NCI-H1092 treated with DMSO at 0.1 percent for 48 hours (cell line): ENCODE results near the gene DYNLT1.
"Not testable (repeated sequence)": the region's sequence is repeated elsewhere in the genome, so short reads cannot be mapped to it uniquely, and the experiment has no call there.

ENCODE experiments used
- DNase-seq: peaks from one replicate; lab custom pipeline; 2025; lab: John Stamatoyannopoulos, UW

Gene DYNLT1

GRCh38 chr6:158644231-158645063, at the start of gene DYNLT1:
Gene DYNLT1, minus strand, starts transcription at chr6:158644743. Its CDS starts 35 bp downstream, at chr6:158644708.
- peak; percentile 92 for DNase-seq

GRCh38 chr6:158688860-158689259, 44.3 kb upstream of the DYNLT1 start:
- DNase-seq = no peak

- DNase-seq = no peak
Observed at GRCh38 chr6:158687506-158687905, 43.0 kb upstream of the DYNLT1 start.

GRCh38 chr6:158686791-158687381, 42.3 kb upstream of the DYNLT1 start:
- DNase-seq = no peak

DNA sequence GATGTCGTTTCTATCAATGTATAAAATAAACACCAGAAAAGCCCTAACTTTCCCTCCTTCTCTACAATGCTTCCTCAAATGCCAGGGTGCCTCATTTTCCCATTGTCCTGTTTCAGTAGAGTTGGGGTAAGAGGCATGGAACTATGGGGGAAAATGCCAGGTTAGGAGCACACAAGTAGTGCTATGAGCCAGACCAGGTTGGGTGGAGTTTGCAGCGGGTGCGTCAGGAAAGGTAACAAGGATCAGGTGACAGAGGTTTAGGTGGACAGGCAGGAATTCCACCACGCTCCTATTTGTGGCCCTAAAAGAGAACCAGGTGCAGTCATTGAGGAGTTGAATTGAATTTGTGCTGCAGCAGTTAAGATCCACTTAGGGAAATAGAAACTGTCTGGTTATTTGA, 41.8 kb upstream of the DYNLT1 start:
- DNase-seq = no peak

DNA sequence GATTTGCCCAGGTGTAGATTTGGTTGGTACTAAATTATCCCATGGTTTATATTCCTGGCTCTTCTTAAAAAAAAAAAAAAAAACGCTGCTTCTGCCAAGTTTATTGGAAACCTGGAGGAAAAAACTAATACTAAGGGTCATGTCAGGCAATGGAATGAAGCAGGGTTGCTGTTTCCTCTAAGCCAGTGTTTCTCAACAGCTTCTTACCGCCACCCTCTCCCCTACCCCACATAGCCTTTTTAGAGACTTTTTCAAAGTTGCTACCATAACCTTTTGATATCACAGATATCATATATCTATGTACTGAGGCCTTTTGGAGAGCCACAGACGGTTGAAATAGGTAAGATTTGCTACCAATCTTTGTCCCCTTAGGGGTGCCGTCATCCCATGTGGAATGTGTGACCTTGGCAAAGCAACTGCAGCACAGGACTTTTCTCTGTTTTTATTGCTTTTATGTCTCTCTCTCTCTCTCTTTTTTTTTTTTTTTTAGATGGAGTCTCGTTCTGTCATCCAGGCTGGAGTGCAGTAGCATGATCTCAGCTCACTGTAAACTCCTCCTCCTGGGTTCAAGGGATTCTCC, 40.3 kb upstream of the DYNLT1 start:
- DNase-seq = no peak

DNA sequence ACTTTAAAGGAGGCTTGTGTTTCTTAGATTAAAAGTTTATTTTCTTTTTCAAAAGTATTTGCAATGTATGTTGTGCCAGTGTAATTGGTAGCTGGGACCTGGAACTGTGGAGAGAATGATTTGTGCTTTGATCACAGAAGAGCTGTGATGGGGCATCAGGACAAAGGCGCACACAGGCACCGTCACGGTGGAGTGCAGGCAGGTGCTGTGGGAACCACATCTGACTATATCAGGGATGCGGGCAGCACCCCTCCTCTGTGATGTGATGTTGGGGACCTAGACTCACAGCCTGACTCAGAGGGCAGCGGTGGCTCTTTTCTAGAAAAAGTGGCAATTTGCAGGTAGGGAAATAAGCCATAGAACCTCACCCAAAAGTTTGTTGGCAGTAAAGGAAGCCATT, 39.8 kb upstream of the DYNLT1 start:
- DNase-seq = no peak

- no peak for DNase-seq
Observed at GRCh38 chr6:158680481-158680880, 35.9 kb upstream of the DYNLT1 start.

- no peak for DNase-seq
Observed at GRCh38 chr6:158680015-158680414, 35.5 kb upstream of the DYNLT1 start.

DNA sequence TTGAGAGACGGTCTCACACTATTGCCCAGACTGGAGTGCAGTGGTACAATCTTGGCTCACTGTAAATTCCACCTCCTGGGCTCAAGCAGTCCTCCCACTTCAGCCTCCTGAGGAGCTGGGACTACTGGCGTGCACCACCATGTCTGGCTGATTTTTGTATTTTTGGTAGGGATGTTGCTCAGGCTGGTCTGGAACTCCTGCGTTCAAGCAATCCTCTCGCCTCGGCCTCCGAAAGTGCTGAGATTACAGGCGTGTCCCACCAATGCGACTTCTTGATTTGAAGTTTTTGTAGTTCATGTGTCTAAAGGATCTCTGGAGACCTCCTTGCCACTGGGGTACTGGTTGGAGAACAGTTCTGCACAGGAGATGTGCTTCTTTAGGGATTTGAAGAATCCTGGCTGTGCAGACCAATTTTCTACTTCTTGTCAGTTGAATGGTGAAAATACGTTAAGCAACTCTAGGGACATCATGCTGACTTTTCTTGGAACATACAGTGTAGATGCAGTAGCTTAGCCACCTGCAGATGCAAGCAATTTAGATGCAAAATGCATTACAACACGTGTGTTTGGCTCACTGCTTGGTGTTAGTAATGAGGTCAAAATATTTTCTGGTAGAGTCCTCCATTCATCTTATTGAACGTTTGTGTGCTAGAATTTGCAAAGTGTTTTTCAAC, 33.5 kb upstream of the DYNLT1 start:
- no peak for DNase-seq

DNA sequence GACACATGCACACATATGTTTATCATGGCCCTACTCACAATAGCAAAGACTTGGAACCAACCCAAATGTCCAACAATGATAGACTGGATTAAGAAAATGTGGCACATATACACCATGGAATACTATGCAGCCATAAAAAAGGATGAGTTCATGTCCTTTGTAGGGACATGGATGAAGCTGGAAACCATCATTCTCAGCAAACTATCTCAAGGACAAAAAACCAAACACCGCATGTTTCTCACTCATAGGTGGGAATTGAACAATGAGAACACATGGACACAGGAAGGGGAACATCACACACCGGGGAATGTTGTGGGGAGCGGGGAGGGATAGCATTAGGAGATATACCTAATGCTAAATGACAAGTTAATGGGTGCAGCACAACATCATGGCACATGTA, 32.6 kb upstream of the DYNLT1 start:
- not testable (repeated sequence) for DNase-seq

DNA sequence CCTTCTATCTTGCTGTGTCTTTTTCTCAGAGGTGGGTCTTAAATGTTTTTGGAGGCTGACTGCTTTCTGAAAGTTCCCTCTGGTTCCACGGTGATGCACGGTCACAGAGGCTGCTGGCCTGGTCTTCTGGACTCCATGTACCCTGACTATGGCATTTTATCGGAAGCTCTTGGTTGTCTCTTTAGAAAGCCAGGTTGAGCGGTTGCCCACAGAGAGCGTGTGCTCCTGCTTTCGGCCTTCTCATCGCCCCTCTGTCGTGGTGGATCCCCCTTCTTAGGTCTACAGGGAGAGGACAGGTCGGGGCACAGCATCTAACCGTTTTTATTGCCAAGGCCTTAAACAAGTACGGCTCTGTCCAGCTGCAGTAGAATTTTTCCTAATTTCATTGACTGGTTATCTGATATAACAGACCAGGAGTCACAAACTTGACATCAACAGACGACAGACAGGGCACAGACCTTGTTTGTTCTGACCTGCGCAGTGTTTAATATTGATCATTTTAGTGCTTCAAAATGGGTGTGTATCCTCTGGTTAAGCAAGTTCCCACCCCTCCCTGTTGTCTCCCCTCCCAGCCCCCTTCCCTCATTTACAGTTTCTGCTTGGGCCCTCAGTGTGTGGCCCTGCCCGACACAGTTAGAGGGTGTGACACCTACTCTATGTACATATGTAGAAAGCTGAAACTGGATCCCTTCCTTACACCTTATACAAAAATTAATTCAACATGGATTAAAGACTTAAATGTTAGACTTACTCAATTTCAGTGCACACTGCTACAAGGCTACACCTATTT, 30.0 kb upstream of the DYNLT1 start:
- no peak for DNase-seq

- no peak for DNase-seq
Observed at GRCh38 chr6:158672726-158673125, 28.2 kb upstream of the DYNLT1 start.

GRCh38 chr6:158672119-158672518, 27.6 kb upstream of the DYNLT1 start:
- DNase-seq = not testable (repeated sequence)

DNA sequence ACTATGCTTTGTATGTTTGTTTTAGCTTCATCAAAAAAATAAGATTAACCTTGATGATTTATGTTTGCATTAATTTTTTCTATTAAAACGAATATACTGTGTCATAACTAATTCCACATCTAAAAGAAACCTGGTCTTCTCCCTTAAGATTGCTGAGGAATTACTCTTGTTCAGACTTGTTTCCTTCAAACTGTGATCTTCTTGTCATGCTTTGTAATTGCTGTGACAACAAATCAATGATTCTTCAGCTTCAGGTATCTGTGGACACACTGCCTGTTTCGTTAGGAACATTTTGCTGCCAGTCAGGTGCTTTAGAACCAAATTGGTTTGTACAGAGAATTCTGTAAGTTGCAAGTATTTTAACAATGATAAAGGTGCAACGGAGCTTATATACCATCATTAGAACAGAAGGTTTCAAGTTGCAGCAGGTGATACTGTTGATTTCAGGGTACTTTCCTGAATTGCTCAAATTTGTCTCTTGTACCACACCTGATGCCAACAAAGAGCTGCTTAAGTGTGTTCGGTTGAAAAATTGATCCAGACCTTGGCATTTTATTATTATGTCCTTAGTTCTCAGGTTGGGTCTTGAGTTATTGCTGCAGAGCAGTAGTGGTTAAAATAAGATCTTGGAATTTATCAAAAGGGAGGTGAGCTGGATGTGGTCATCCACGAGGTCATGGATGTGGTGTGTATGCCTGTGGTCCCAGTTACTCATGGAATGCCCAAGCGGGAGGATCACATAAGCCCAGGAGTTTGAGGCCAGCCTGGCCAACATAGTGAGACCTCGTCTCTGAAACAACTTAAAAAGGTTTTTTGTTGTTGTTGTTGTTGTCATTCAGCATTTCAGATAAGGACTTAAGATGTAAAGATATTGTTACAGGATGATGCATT, 24.8 kb upstream of the DYNLT1 start:
- no peak for DNase-seq

GRCh38 chr6:158668707-158669103, 24.2 kb upstream of the DYNLT1 start:
- no peak for DNase-seq

DNA sequence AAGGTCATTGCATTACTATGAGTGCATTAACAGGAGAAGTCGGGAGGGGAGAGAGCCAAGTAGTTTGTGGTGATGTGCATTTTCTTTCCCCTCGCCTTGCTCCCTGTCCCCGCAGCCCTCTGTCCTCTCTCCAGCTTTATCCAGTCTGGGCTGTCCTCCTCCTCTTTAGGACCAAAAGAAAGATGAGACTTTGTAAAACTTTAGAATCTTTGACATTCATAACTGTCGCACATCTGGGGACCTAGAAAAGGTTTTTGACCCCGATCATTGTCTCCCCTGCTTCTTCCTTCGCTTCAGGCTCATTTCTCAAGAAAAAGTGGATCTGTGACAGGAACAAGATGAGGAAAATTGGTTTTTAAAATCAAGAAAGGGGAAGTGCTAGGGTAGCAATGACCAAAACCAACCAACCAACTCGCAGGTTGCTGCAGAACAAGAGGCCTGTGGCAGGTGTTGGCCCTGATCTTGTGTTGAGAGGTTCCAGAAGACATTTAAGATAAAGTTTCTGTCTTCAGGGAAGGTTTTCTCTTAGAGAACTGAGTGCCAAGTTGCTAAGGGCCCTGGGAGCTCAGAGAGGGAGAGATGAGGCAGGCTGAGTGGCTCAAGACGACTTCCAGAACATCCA, 22.9 kb upstream of the DYNLT1 start:
- no peak for DNase-seq

- DNase-seq = peak; percentile 36
Observed at GRCh38 chr6:158666628-158667359, 22.3 kb upstream of the DYNLT1 start.

GRCh38 chr6:158665332-158665731, 20.8 kb upstream of the DYNLT1 start:
- DNase-seq = no peak
